HG02798 (cell line): ENCODE measurements around the gene MSANTD1.

Experiments used
- ATAC-seq: cut with Tn5 transposase; IDR thresholded peaks from one replicate; pipeline ENCODE4 v1.9.1; 2021; ENCODE audit warnings: mild to moderate bottlenecking; ENCODE audit not compliant: unreplicated experiment, poor library complexity

The MSANTD1 gene

DNA sequence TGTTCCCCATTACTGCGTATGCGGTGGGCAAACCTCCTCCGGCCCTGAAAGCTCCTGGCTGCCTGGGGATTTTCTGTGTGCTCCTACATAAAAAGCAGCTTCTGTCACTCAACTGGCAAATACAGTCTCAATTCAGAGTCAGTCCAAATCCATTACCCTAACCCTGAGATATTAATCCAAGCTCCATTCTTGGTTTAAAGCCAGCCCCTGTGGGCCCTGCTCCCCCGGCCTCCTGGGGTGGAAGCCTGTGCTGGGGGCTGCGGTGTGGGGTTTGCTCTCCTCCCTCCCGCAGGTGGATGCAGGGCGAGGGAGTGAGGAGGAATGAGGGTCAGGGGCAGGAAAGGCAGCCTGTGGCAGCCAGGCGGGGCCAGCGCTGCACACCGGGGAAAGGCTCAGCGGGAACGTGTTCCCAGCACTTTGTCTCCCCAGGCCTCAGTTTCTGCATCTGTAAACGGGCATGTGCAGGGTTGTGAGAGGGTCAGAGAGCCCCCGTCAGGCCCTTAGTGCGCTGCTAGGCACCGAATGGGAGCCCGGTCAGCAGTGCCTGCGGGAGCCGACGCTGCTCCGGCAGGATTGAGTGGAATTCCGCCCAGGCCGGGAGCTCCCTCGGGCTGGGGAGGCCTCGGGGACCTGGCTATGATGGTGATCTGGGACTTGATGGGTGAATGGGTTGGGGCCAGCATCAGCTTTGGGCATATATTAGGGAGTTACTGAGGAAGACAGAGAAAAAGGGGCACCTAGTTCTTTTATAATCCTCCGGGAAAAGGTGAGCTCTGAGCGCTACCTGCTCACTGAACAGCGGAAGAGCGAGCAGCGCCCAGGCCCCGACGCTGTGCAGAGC lies 37.6 kb downstream of the MSANTD1 start:
- no peak for ATAC-seq

DNA sequence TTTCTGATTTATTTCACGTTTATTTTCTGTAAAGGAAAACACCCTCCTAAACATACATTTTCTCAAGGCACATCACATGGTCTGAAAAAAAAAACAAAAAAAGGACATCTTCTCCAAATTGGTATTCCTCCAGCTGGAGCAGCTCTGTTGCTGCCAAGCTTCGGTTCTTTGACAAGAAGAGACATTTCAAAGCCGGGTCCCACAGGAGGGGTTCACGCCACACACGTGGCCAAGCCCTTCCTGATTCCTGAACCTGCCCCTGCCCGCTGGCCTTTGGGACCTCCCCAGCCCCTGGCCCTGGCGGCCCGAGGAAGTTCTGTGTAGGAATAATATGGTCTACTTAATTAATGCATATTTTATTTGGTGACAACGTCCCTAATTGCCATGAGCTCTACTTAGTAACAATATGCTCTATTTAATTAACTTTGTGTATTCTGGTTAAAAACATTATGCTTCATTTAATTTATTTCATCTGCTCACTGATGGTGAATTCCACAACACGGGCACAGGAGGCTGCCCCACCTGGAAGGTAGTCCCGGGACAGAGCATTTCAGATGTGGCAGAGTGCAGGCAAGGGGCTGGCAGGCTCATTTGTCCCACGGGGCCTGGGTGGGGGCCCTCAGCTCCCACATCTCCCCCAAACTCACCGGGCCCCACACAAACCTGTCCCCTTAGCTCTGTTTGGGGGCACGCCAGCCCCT lies 38.5 kb downstream of the MSANTD1 start:
- no peak for ATAC-seq

DNA sequence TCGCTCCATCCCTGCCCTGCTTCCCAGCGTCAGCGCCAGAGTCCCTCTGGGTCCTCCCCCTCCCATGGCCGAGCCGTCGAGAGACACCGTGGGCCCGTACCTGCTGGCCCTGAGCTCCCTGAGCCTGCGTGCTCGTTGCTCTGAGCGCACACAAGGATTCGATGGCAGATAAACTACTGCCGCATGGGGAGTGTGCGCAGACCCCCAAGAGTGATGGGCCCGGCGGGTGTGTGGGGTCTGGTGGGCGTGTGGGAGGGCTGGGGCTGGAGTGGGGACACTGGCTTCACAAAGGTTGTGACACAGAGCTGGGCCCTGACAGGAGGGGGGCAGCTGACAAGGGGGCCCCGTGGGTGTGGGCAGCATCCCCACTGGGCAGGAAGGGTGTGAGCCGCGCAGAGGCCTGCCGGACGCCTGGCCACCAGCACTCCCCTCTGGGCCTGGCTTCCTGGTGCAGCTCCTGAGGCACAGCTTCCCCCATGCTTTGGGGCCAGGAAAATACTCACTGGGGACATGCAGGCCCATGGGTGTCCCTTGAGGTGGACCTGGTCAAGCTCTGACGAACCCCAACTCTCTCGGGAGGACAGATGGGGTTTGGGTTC lies 39.1 kb downstream of the MSANTD1 start:
- no peak for ATAC-seq

DNA sequence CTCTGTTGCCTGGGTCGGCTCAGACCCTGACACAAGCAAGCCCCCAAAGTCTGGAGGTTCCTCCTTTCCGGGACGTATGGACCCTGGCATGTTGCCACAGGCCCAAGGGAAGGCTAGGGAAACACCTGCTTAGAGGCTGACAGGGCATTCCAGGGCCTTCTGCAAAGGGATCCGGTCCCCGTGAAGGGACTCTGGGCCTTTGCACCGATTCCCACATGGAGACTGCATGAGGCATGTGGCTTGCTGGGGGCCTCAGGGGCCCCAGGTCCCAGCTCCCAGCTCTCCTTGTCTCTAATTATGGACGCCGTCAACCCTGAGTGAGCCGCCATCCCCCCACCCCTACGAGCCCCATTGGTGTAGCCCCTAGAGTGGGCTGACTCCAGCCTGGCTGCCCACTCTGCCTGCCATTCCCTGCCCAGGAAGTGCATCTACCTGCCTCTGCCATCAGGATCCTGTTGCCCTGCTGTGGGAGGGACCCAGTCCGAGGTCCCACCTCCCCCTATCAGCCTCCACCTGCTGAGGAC lies 39.7 kb downstream of the MSANTD1 start:
- no peak for ATAC-seq

DNA sequence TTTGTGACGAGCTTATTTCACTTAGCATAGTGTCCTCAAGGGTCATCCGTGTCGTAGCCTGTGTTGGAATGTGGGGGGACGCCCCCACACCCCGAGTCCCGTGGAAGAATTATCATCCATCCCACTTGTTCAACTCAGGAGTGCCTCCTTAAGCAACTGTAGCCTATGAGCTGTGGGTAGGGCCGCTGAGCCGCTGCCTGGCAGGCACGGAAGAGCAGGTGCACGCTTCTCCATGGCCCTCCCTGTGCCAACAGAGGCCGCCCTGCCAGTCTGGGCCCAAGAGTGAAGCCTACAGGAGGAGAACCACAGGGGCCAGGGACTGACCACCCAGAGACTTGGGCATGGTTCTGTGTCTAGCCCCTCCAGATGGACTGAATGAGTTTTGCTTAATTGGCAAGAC lies 41.5 kb downstream of the MSANTD1 start:
- no peak for ATAC-seq

DNA sequence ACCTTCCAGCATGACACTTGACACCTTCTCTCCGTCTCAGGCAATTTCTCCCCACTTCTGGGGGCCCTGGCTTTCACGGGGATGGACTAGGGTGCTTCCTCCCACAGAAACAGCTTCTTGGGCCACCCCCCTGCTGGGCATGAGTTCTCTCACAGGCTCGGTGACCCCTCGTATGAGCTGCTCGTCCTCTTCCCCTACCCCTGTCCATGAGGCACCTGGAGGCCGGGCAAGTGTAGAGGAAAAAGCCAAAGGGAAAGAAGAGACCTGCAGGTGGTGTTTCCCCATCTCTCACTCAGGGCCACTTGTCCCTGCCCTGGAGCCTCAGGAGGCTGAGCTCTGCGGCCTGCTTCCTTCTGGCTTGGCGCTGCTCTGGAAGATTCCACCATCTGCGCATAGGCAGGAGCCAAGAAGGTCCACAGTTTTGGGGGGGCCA lies 41.9 kb downstream of the MSANTD1 start:
- ATAC-seq = no peak

DNA sequence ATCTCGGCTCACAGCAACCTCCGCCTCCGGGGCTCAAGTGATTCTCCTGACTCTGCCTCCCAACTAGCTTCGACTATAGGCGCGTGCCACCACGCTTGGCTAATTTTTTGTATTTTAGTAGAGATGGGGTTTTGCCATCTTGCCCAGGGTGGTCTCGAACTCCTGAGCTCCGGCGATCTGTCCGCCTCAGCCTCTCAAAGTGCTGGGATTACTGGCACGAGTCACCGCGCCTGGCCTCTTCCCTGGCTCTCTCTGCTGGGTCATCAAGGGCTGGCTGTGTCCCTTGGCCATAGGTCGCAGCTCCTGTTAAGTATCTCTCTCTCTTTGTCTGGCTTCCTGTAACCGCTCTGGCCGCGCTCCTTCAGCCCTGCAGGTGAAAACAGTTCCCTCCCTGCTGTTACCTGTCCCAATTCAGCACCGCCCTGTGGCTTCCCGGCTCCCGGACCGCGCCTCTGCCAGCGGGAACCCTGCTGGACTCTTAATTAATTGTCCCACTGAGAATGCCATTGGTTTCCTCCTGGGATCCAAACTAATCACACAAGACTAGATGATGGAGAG lies 42.5 kb downstream of the MSANTD1 start:
- no peak for ATAC-seq

DNA sequence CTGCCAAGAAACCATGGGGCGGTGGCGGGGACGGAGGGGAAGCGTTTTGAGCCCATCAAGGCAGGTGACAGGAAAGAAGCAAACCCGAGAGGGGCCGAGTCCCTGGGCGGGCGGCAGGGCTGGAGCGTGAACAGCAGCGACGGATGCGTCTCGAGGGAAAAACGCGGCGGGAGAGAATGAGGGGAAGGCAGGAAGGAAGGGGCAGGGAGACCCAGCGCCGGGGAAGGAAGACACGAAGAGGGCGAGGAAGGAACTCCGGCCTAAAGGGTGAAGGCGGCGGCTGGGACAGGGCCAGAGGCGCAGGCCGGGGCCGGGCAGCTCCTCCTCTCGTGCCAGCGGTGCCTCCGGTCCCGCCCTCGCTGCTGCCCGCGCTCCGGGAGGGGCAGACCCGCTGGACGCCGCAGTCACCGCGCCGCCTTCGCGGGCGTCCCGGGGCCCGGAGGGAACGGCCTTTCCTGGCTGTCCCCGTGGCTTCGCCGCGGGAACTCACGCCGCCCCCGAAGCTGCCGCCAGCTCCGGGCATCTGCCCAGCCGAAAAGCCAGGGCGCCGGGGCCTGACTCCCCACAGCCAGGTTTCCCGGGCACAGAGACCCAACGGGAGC lies 43.1 kb downstream of the MSANTD1 start:
- peak; percentile 24 for ATAC-seq

DNA sequence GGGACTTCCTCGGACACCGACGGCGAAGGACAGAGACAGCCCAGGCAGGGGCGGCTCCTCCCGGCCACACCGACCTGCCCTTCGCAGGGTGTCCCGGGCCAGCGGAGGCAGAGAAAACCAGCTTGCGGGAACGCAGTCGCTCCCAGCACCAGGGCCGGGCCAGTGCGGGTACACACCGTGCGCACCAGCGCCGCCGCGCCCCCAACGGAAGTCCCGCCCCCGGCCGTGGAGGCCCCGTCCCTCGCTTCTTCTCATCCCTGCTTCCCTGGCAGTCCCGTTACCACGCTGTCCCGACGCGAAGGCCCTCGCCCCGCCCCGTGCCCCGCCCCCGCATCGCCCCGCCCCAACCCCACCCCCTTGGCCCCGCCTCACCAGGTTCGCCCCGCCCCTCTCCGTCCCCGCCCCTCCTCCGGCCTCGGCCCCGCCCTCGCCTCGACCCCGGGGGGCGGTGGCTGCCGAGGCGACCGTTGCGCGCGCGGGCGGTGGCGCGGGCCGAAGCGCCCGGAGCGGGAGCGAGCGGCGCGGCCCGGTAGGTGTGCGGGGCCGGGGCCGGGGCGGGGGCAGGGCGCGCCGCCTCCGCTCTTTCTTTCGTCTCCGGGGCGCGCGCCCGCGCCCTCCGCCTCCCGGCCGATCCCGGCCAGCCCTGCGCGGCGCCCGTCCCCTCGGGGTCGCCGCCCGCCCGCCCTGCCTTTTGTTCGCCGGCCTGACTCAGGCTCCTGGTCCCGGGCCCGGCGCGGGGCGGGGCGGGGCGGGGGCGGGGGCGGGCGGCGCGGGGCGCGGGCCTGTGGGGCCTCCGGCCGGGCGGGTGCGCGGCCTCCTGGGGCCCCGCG lies 43.8 kb downstream of the MSANTD1 start, which contains the start of gene RGS12:
RGS12 (plus strand) TSS at position 451 of the 830 bp plus-strand sequence. CDS start 23,150 bp downstream, outside the sequence.
- ATAC-seq = peak; percentile 79

DNA sequence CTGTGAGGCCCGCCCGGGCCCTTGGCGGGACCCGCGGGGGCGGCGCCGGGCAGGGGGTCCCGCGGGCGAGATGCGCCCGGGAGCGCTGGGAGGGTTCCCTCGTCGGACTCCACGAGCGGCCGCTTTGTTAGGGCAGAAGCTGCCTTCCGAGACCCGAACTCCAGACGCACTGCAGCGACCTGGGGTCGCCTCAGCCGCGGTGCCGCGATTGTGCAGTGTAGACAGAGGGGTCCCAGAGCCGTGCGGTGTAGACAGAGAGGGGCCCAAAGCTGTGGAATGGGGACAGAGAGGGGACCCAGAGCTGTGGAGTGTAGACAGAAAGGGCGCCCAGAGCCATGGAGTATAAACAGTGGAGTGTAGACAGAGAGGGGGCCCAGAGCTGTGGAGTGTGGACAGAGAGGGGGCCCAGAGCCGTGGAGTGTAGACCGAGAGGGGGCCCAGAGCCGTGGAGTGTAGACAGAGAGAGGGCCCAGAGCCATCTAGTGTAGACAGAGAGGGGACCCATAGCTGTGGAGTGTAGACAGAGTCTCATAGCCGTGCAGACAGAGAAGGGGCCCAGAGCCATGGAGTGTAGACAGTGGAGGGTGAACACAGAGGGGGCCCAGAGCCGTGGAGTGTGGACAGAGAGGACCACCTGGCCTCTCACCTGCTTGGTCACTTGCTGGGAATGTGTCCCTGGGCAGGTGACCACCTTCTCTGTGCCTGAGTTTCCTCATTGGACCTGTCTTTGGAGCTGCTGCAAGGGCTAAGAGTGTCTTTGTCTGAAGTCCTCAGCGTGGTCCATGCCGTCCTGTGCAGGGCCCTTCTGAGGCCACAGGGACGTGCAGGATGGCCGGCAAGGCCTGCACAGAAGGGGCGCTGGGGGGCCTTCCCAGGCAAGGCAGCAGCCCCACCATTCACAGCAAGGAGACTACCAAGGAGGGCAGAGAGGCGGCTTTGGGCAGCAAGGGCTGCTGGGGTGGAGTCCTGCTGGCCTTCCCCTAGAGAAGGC lies 44.7 kb downstream of the MSANTD1 start:
- no peak for ATAC-seq

DNA sequence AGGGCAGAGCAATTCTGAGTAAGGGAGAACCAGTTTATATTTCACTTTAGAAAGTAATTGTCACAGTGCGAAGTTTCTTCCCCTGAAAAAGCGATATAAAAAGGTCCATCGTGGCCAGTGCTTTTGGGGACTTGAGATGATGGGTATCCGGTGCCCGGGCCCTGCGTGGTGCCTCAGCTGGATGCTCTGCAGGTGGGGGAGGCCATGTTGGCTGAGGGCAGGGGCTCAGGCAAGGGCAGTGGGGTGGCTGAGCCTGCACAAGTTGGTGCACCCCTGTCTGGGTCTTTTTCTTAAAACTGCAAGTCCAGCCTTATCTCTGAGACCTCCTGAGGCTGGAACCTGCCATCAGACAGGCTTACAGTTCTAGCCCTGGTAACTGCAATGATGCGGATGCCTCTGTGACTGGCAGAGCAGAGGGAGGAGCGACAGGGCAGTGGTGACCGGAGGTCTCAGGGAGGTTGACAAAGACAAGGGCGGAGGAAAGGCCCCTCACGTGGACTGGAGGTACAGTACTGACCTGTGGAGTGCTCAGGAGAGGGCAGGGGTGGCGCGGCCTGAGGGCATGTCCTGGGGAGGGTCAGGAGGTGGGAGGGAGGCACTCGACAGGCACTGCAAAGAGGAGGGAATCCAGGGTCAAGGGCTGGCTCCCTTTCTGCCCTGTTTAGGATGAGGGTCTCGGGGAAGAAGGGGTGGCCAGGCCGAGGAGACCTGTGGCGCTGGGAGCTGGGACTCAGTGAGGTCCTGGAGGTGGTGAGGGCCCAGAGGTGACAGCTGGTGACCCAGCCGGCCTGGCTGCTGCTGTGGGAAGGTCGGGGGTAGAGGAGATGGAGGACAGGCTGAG lies 45.7 kb downstream of the MSANTD1 start:
- no peak for ATAC-seq

DNA sequence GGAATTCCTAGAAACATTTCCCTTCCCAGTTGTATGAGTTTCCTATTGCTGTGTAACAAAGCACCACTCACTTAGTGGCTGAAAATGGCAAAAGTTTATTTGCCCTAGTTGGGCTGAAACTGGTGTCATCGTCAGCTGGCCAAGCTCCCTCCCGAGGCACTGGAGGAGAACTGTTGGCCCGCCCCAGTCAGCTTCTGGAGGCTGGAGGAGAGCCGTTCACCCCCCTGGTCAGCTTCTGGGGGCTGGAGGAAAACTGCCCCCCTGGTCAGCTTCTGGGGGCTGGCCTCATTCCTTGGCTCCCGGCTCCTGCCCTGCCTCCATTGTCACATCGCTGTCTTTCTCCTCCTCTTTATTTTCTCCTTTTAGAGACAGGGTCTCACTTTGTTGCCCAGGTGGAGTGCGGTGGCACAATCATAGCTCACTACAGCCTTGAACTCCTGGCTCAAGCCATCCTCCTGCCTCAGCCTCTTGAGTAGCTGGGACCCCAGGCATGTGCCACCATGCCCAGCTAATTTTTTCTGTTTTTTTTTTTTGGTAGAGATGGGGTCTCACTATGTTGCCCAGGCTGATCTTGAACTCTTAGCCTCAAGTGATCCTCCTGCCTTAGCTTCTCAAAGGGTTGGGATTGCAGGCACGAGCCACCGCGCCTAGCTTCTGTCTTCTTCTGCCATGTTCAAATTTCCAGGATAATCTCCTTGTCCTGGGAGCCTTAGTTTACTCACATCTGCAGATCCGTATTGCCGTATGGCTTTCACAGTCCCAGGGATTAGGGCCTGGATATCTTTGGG lies 47.1 kb downstream of the MSANTD1 start:
- ATAC-seq = no peak

DNA sequence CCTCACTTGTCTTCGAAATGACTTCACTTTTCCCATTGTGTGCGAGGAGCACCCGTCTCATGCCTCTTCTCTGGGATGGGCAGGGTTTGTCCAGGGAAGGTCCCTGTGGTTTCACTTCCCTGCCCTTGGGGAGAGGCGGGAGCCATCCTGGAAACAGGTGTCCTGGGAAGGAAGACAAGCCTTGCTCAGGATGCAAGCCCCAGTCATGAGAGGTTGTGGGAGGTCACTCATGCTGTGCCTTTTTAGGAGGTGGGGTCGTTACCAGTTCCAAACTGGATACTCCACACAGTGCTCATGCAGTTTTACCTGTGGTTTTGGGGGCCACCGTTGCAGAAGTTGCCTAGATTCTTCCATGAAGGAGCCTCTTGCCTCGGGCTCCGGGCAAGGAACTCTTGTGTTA lies 47.7 kb downstream of the MSANTD1 start:
- ATAC-seq = no peak

DNA sequence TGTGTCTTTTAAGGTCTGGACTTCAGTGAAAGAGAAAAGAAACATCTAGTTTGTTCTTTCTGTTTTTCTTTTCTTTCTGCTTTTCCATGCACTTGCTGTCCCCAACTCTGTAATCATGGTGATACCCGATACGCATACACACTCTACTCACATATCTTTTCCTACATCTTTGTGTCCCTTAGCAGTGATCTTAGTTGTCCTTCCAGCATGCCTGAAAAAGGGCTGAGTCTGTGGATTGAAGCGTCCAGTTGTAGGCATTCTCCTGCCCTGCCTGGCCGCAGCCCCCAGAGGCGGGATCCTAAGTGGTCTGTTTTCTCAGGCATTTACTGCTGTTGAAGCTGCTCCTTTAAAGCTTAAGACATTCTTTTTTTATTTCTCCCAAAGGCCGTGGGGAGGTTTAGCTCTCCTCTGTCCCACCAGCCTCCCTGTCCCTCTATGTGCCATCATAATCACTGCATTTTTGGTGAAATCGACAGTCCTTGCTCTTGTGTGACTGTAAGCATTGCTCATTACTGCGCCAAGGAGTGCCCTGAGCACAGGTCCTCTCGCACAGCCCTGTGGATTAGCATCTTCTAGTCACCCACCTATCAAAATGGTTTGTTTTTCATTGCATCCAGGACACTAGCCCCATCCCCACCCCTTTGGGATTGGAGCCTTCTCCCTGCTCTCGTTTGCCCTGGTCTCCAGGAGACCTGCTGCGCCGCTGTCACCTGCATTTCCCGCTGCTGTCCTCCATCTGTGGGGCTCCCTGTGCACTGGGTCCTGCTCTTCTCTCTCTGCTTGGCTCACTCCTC lies 48.3 kb downstream of the MSANTD1 start:
- no peak for ATAC-seq

DNA sequence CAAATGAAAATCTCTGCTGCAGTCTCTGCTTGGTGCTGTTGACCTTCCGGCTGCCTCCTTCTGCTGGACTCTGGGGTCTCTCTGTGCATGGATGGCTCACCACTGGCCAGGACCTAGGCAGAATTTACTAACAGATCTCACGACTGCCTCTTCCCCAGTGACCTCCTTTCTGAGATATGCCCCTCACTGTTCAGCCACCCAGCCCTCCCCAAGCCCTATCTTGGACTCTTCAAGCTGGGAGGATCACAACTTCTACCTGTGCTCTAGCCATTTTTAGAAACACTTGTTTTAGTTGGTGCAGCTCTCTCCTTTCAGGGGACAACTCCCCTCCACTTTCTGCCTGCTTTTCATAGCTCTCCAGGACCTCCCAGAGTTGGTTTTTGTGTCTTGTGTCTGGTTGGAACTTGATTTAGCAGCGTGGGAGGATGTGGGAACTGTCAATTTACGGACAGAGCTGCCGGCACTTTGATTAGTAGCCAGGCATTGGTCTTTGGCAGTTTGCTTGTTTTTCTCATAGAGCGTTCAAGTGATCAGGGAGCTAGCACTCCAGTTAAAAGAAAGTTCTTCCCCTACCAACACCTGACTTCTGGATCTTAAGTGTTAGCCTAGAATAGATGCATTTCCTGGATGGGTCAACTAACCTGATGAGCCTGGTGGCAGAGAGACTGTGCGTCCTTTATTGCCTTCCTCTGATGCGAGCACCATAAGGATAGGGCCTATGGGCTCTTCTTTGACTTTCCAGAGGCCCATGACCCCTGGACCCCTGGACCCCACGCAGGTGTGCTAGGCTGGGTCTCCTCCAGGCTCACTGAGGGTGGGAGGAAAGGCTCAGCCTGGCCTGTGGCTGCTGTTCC lies 50.4 kb downstream of the MSANTD1 start:
- no peak for ATAC-seq
